Daoy (cell line): ENCODE data around the gene GJB3. TPM values are rescaled to one million over a fixed set of nuclear protein-coding genes. Genes with fewer than 3 reads are reported as not detected.
A peak's percentile ranks its signal among the peaks of the same experiment; 100 is the strongest.
"Not testable (repeated sequence)": the region's sequence is repeated elsewhere in the genome, so short reads cannot be mapped to it uniquely, and the experiment has no call there.

ENCODE experiments used
- DNase-seq: peaks from one replicate; pipeline ENCODE4 v3.0.0-alpha.2; 2015; ENCODE audit warnings: low read depth
- total RNA-seq: library from RNA; depleted of rRNA; stranded (reverse); fragments of >200 nt; shearing (Covaris generic); gene quantifications from 2 replicates; pipeline ENCODE4 v1.2.3, GENCODE V29; 2014

Gene GJB3
- total RNA-seq, 1 experiment from 2014 or later: not detected

DNA sequence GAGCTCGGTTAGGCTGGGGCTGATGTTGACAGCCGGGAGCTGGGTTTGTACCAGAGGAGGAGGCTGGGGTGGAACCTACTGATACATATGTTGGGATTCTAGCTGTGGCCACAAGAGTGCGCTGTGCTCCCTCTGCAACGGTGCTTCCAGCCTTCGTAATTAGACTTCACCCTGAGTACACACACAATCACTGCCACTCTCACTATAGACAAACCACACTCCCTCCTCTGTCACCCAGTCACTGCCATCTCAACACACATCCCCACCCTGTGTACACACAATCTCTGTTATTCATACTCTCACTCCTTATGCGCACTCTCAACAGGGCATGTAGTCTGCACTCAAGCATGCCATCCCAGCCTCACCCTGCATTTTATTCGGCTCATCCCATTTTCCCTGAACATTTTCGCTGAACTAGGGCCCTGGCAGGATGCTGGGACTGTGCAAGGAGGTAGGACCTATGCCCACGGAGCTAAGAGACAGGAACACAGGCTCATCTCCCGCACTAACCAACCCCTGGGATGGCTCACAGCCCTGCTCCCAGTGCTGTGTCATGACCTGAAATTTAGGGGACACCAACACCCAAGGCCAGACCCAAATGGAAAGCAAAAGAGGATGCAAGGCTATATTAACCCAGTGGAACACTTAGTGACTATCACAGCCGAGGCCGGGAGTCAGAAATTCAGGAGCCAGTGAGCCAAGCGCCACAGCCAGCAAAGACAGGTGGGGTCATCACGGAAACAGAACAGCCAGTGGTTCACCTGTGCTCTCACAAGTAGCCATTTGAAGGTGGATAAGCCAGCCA is 5.7 kb downstream of the GJB3 start:
- DNase-seq: peak; percentile 75

DNA sequence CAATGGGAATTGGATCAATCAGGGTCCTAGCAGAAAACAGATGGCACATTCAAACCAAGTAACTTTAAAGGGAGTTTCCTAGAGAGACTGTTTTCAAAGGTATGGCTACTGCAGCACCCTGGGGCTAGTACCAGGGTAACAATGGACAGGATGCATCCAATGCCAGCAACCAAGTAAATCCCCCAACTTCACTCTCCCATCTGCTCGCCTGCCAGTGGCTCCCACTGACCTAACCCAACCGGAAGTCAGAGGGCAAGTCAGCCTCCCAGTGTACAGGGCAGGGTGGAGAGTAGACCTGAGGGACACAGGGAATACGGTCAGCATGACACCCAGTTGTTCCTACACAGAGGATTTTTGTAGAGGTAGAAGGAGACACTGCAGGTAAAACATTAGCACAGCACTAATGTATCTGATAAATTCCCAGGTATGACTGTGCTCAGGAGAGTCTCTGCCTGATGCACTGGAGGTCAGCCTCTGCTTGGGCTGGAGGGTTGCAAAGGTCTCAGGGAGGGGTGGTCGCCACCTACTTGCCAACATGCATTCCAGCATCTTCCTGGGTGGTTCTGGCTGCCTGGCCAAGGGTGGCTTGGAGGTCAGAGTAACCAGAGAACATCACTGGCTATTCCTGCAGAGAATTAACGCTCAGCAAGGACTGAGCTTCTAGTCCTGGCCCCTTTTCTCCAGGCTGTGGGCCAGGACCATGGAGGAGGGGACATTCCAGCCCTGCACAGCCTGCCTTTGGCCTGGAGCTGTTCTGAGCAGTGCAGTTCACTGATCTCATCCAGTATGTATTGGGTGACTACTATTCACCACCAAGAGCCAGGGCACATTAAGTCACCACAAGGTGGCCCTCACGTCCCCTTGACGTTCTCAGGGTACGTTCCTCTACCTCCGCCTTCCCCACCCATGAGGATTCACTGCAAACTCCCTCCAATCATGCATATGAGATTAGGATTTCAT is 6.7 kb downstream of the GJB3 start:
- no peak for DNase-seq

DNA sequence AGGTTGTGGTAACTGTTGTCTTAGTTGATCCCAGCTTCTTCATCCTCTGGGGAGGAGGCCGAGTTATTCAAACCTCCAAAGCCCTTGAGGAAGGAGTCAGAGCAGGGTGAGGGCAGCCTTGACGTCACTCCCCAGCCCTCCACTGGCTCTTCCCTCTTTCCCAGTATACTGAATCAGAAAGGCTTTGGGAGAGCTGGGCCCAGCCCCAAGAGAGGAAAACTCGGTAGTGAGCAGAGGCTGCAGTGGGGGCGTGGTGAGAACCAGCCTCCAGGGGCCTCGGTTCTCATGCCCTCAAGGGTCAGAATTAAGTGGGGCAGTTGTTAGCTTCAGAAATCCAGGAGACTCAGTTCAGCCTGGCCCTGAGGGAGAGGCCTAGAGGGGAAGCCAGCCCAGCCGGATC is 10.0 kb downstream of the GJB3 start:
- no peak for DNase-seq

DNA sequence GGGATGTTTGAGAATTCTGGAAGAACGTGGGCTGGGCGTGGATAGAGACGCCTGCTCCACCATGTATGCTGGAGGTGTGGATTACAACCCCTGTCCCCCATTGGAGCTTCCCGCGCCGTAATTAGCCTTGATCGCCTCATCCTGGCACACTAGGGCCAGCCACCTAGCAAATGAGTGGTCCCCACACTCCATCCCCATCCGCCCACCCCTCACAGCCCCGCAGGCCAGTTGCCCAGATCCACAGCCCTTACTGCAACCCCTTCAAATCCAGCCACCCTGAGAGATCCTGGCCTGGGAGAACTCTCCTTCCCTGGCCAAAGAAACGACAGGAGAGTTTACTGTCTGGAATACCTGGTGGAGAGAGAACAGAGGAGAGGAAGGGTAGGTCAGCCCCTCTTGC is 11.4 kb downstream of the GJB3 start:
- DNase-seq: no peak

DNA sequence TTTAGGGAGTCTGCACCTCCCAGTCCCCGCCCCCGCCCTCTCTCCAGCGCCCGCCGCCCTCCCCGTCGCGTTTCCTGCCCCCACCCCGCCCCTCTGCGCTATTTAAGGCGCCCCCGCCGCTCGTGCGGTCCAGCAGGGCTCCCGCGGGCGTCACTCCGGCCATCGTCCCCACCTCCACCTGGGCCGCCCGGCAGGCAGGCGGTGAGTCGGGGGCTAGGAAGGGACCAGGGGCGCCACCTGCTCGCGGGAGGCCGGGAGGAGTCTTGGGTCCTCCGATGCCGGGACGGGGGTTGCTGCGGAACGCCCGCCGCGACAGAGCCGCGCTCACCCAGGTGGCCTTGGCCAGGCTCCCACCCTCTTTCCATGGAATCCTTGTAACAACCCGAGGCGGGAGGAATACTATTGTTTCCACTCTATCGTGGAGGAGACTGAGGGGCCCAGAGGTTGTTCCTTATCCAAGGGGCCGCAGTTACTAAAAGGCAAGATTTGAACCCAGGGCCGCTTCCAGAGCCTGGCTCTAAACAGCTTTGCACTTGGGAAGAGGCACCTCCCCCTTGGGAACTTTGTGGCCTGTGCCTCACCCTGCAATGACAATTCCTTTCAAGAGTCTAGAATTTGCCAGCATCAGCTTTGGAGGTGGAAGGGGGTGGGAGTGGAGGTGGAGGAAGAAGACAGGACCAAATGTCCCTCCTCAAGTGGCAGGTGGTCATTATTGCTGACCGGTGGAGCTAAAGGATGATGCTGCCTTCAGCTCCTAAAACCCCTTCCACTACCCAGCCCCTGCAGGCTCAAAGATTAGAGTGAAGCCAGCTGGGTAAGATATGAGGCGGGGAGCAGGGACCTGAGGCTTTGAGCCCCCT is 12.1 kb downstream of the GJB3 start, which contains the start of gene GJA4:
Gene GJA4, plus strand, starts transcription at position 132 of the 860 bp plus-strand sequence. CDS start 1,215 bp downstream, outside the sequence.
- DNase-seq: no peak

DNA sequence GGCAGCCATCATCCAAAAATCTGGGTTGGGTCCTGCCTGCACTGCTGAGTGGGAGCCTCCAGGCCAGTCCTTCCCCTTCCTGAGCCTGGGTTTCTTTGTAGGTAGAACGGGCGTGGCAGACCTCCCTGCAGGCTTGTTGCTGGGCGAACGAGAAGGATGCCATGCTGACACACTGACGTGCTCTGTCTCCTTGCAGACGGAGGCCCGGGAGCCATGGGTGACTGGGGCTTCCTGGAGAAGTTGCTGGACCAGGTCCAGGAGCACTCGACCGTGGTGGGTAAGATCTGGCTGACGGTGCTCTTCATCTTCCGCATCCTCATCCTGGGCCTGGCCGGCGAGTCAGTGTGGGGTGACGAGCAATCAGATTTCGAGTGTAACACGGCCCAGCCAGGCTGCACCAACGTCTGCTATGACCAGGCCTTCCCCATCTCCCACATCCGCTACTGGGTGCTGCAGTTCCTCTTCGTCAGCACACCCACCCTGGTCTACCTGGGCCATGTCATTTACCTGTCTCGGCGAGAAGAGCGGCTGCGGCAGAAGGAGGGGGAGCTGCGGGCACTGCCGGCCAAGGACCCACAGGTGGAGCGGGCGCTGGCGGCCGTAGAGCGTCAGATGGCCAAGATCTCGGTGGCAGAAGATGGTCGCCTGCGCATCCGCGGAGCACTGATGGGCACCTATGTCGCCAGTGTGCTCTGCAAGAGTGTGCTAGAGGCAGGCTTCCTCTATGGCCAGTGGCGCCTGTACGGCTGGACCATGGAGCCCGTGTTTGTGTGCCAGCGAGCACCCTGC is 13.2 kb downstream of the GJB3 start:
- DNase-seq: no peak

DNA sequence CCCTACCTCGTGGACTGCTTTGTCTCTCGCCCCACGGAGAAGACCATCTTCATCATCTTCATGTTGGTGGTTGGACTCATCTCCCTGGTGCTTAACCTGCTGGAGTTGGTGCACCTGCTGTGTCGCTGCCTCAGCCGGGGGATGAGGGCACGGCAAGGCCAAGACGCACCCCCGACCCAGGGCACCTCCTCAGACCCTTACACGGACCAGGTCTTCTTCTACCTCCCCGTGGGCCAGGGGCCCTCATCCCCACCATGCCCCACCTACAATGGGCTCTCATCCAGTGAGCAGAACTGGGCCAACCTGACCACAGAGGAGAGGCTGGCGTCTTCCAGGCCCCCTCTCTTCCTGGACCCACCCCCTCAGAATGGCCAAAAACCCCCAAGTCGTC is 13.8 kb downstream of the GJB3 start:
- no peak for DNase-seq

DNA sequence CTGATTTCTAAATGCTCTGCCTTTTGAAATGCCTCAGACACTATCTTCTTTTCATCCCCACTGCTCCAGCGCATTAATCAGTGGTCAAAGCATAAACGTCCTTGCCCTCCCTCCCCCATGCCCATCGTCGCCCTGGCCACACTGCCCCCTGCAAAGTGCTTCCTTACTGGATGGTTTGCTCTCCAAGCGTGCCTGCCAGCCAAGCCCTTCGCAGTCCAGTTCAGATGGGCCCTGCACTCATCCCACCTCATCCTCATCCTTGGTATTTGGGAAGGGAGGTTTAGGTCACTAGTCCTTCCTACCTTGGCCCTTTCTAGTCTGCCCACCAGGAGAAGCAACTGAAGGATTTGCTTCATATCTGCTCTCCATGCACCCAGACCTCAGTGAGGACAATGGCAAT is 14.9 kb downstream of the GJB3 start:
- DNase-seq: no peak

DNA sequence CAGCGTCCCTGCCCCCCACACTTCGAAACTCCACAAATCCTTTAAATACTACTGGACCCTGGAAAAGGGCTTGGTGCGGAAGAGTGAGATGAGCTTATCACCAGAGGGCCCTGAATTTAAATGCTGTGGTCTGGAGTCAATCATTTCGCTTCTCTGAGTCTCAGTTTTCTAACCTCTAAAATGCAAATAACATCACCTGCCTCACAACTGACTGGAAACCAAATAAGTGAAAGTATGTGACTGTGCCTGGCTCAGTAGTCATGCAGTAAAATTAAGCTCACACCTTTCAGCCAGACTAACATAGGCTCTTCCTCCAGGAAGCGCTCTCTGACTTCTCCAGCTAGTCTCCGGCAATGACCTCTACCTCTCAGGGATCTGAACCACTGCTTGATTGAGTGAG is 16.0 kb downstream of the GJB3 start:
- DNase-seq: no peak

DNA sequence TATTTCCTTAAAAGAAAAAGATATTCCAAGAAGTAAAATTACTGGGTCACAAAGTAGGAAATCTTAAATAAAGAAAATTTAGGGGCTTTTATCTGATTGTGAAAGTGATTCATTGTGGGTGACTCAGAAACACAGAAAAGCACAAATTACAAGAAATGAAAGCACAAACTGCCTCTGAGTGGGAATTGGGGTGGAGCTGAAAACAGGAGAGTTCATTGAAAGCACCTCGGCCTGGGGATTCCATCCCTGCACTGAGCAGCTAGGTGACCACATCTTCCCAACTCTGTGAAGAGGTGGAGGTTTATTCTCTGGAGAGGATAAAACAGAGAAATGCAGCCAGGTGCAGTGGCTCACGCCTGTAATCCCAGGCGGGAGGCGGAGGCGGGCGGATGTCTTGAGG is 19.2 kb downstream of the GJB3 start:
- DNase-seq: peak; percentile 30

DNA sequence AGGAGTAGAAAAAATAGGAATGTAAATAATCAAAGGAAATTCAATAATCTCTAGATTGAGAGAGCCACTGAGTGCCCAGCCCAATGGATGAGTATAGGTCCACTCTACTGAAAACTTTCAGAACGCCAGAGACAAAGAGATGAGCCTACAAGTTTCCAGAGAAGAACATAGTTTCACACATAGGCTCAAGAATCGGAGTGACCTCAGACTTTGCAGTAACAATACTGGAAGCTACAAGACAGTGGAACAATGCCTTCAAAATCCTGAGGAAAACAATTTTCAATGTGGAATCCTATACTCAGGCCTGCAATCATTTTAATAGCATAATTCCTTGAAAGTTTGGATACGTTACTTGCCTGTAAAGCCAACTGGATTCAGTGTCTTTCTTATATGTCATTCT is 22.8 kb downstream of the GJB3 start:
- DNase-seq: no peak

DNA sequence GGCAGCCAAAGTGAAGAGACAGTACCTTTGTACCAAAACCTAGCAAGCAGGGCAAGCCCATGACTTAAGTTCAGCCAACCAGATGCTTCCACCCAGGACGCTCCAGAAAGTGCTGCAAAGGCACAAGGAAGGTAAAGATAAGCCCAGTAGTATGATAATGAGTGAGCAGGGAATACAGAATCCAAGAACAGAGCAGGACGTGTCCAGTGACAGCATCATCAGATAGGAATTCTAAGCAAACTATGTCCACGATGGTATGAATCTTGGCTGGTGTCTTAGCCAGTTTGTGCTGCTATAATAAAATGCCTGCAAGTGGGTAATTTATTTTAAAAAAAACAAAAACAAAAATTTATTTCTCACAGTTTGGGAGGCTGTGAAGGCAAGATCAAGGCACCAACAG is 25.4 kb downstream of the GJB3 start:
- DNase-seq: no peak

DNA sequence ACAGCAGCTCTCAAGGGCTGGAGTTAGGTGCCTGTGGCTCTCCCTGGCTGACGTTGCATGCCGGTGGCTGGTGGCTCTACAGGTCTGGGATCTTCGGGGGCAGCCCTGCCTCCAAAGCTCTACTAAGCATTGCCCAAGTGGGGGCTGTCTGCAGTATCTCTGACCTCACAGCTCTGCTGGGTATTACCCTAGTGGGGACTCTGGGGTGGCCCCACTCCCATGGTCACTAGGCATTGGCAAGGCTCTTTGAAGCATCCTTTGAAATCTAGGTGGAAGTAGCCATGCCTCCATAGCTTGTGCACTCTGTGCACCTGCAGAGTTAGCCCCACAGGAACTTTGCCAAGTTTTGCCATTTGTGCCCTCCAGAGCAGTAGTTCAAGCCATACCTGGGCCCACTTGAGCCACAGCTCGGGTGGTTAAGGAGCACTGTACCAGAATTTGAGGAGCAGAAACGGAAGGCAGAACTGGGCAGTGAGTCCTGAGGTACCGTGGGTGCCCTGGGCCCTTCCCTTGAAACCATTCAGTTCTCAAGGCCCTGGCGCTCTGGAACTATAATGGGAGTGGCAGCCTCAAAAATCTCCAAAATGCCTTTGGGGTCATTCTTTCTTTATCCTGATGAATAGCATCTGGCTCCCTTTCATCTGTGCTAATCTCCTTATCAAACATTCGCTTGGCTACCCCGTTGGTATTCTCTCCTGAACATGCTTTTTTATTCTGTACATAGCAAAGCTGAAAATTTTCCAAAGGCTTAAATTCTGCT is 27.2 kb downstream of the GJB3 start:
- no peak for DNase-seq

DNA sequence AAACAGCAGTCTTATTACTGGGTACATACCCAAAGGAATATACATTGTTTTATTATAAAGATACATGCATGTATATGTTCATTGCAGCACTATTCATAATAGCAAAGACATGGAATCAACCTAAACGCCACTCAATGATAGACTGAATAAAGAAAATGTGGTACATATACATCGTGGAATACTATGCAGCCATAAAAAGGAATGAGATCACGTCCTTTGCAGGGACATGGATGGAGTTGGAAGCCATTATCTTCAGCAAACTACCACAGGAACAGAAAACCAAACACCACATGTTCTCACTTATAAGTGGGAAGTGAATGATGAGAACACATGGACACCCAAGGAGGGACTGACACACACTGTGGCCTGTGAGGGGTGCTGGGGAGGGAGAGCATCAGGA is 29.8 kb downstream of the GJB3 start:
- not testable (repeated sequence) for DNase-seq

DNA sequence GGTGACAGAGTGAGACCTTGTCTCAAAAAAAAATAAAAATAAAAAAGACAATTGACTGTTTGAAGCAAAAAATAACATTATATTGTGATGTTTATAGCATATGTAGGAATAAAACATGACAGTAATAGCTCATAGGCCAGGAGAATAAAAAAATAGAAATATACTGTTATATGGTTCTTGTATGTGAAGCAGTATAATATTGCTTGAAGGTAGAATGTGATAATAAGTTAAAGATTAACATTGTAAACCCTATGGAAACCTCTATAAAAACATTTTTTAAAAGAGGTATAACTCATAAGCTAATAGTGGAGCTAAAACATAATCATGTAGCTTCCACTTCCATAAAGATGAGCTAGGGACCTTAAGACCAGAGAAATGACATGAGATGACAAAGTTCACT is 35.3 kb downstream of the GJB3 start:
- DNase-seq: no peak

DNA sequence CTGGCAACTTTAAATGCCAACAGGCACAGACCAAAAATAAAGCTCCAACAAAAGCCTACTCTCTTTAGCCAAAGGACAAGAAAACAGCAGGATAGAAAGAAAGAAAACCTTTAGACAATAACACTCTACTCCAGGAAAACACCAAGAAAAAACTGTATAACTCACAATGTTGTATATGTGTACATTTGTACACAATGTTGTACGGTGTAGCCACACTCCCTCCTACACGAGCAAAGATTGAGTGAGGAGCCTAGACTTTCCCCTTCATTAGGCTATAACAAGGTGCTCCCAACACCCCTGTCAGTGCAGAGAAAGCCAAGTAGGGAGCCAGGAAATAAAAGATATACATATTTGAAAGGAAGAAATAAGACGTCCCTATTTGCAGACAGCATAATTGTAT is 35.8 kb downstream of the GJB3 start:
- no peak for DNase-seq

DNA sequence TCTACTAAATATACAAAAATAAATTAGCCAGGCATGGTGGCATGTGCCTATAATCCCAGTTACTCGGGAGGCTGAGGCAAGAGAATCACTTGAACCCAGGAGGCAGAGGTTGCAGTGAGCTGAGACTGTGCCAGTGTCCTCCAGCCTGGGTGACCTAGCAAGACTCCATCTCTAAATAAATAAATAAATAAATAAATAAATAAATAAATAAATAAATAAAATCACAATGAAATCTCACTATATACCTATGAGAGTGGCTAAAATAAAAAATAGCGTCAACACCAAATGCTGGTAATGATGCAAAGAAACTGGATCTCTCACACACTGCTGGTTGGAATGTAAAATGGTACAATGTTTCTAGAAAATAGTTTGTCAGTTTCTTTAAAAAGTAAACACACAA is 37.8 kb downstream of the GJB3 start:
- not testable (repeated sequence) for DNase-seq

DNA sequence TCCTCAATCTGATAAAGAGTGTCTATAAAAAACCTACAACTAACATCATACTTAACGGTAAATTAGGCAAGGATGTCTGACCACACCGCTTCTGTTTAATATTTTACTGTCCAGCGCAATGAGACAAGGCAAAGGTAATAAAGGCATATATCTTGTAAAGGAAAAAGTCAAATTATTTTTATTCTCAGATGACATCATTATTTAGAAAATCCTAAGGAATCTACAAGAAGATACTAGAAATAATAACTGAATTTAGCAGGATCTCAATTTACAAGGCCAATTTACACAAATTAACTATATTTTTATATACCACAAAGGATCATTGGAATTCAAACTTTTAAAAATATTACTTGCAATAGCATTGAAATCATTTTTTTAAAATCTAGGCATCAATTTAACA is 41.2 kb downstream of the GJB3 start:
- DNase-seq: no peak

DNA sequence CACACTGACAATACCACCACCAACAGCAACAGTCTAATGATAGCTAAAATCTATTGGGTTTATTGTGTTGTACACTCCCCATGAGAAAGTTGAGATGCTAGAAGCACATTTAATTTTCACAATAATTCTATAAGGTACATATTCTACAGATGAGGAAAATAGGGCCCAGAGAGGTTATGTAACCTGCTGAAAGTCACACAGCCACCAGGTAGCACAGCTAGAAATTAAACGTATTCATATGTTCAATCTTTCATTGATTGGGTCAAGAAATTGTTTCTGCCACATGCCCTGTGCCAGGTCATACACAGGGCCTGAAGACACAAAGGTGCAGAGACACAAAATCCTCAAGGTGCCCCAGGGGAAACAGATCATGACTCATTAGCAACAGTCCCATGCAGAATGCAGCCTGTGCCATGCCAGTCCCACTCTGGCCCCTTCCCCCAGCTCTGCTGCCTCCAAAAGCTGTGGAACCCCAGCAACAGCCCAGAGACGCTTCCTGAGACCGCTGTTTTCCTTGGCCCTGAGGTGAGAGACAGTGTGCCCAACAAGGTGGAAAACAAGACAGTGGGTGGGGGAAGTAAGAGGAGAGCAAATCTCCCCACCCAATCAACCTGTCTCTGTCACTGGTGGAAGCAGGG is 43.9 kb downstream of the GJB3 start:
- no peak for DNase-seq
